Gastroesophageal sphincter (tissue), 3 donors: ENCODE data around the gene CENPE.

Source experiments
- EP300 ChIP-seq: sonication (generic); formaldehyde crosslinking; IDR thresholded peaks from one replicate; pipeline ENCODE4 v1.6.1; 2017; ENCODE audit warnings: antibody characterized with exemption, mild to moderate bottlenecking
- POLR2AphosphoS5 ChIP-seq: sonication (generic); formaldehyde crosslinking; IDR thresholded peaks from one replicate; pipeline ENCODE4 v1.6.1; 2017; ENCODE audit warnings: antibody characterized with exemption
- TF ChIP-seq, protein P1 (sequence below), 4 experiments: fragments of 200-600 bp in 2 of 4; fragments of 450-650 bp in 2 of 4; sonication (generic) in 1 of 4; IDR thresholded peaks; one replicate each; pipeline ENCODE4 v1.5.1; 2017 to 2019; ENCODE audit warnings: antibody characterized with exemption in 4 of 4, mild to moderate bottlenecking in 2 of 4, moderate library complexity in 2 of 4

DNA sequence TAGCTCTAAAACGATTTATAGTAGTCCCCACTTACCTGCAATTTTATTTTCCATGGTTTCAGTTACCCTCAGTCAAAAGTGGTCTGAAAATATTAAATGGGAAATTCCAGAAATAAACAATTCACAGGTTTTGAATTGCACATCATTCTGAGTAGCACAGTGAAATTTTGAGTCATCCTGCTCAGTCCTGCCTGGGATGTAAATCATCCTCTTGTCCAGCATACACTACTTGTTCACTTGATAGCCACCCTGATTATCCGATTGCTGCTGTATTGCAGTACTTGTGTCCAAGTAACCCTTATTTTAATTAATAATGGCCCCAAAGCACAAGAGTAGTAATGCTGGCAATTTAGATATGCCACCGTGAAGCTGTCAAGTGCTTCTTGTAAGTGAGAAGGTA is 75.0 kb downstream of the CENPE start:
- TF ChIP-seq, protein P1, sequence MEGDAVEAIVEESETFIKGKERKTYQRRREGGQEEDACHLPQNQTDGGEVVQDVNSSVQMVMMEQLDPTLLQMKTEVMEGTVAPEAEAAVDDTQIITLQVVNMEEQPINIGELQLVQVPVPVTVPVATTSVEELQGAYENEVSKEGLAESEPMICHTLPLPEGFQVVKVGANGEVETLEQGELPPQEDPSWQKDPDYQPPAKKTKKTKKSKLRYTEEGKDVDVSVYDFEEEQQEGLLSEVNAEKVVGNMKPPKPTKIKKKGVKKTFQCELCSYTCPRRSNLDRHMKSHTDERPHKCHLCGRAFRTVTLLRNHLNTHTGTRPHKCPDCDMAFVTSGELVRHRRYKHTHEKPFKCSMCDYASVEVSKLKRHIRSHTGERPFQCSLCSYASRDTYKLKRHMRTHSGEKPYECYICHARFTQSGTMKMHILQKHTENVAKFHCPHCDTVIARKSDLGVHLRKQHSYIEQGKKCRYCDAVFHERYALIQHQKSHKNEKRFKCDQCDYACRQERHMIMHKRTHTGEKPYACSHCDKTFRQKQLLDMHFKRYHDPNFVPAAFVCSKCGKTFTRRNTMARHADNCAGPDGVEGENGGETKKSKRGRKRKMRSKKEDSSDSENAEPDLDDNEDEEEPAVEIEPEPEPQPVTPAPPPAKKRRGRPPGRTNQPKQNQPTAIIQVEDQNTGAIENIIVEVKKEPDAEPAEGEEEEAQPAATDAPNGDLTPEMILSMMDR (IDR thresholded peaks at IDR 0.05): no peak
- TF ChIP-seq POLR2AphosphoS5 (no peak), EP300 (no peak)
